Panc1 (cell line): ENCODE data around the gene CORO2B. TPM values are rescaled to one million over a fixed set of nuclear protein-coding genes. Genes with fewer than 3 reads are reported as not detected.

ENCODE experiments used
- ATAC-seq: fragments of 200-7000 bp; cut with Tn5 transposase; 2 replicates; pipeline ENCODE4 v1.9.1; 2020; ENCODE audit warnings: mild to moderate bottlenecking, moderate library complexity
- BruUV-seq: library from RNA; stranded (reverse); fragments of 400-500 nt; replicated peaks from 2 replicates; lab custom pipeline; 2021; lab: Mats Ljungman, UMichigan
- CTCF ChIA-PET: fragments of 300-600 bp; sonication (Branson Sonifier 250); formaldehyde crosslinking; loops from one replicate; lab custom pipeline; 2022; ENCODE audit warnings: antibody characterized with exemption; lab: Charles Lee
- POLR2A ChIA-PET: fragments of 300-600 bp; sonication (Branson Sonifier 250); formaldehyde crosslinking; loops from one replicate; lab custom pipeline; 2022; ENCODE audit warnings: antibody characterized with exemption; lab: Charles Lee
- DNase-seq: peaks from one replicate; pipeline ENCODE4 v3.0.0-alpha.2; 2010; ENCODE audit warnings: low read depth, low spot score
- H3K27ac ChIP-seq: 2 replicates; pipeline ENCODE4 v1.5.1; 2011; ENCODE audit warnings: mild to moderate bottlenecking, low read length, inconsistent platforms
- H3K27me3 ChIP-seq: fragments of 200-500 bp; sonication (Bioruptor generic); 2 replicates; pipeline ENCODE4 v1.6.0; 2014; ENCODE audit warnings: low read length, inconsistent platforms; ENCODE audit not compliant: control insufficient read depth, insufficient read depth
- H3K36me3 ChIP-seq: fragments of 200-500 bp; sonication (Bioruptor generic); 2 replicates; pipeline ENCODE4 v1.5.1; 2014; ENCODE audit warnings: inconsistent platforms, mild to moderate bottlenecking, low read length, moderate library complexity; ENCODE audit not compliant: control insufficient read depth, insufficient read depth
- H3K4me1 ChIP-seq: 2 replicates; pipeline ENCODE4 v1.5.1; 2011; ENCODE audit warnings: inconsistent platforms, mild to moderate bottlenecking, low read length, moderate library complexity; ENCODE audit not compliant: control insufficient read depth, insufficient read depth
- H3K4me3 ChIP-seq, 2 experiments: 2 replicates each; pipeline ENCODE4 v1.5.1; 2011 to 2012; ENCODE audit warnings: low read depth in 2 of 2, low read length in 2 of 2, mild to moderate bottlenecking in 2 of 2, inconsistent platforms in 1 of 2, moderate library complexity in 1 of 2
- H3K9me3 ChIP-seq: fragments of 200-500 bp; sonication (Bioruptor generic); 2 replicates; pipeline ENCODE4 v1.5.1; 2014; ENCODE audit warnings: low read depth, mild to moderate bottlenecking, inconsistent platforms, low read length, moderate library complexity; ENCODE audit not compliant: control insufficient read depth, insufficient read depth
- CTCF ChIP-seq: fragments of 450-650 bp; IDR thresholded peaks from 2 replicates; pipeline ENCODE4 v1.5.1; 2017; ENCODE audit warnings: mild to moderate bottlenecking
- POLR2AphosphoS5 ChIP-seq: IDR thresholded peaks from 2 replicates; pipeline ENCODE4 v1.6.1; 2012; ENCODE audit warnings: mild to moderate bottlenecking, low read depth, low read length, moderate library complexity
- REST ChIP-seq, 2 experiments: IDR thresholded peaks; 2 replicates each; pipeline ENCODE4 v1.6.1; 2011 to 2012; ENCODE audit warnings: low read depth in 2 of 2, control low read depth in 1 of 2, low read length in 1 of 2, mild to moderate bottlenecking in 1 of 2, moderate library complexity in 1 of 2; ENCODE audit not compliant: insufficient read depth in 1 of 2
- SIN3A ChIP-seq: IDR thresholded peaks from 2 replicates; pipeline ENCODE4 v1.6.1; 2012; ENCODE audit warnings: low read depth, mild to moderate bottlenecking, low read length, moderate library complexity, borderline replicate concordance; ENCODE audit not compliant: insufficient read depth
- TCF7L2 ChIP-seq: IDR thresholded peaks from 2 replicates; pipeline ENCODE4 v1.6.1; 2011; ENCODE audit warnings: mild to moderate bottlenecking, low read depth, low read length, inconsistent platforms
- in situ Hi-C: cut with HindIII; loops from 2 replicates; pipeline ENCODE4 v1.10.0; 2016; ENCODE audit warnings: low sequenced_read_pairs, low pct_unique_long_range_greater_than_20kb
- intact Hi-C: fragments of 100-400 bp; cut with micrococcal nuclease; formaldehyde crosslinking; loops from one replicate; pipeline ENCODE4 v1.10.0; 2022; ENCODE audit not compliant: unreplicated experiment
- total RNA-seq: library from RNA; stranded (reverse); gene quantifications from one replicate; pipeline ENCODE4 v1.2.1, GENCODE V29; 2021; ENCODE audit not compliant: unreplicated experiment

The CORO2B gene
- total RNA-seq, 1 experiment from 2014 or later: 0.36 TPM

- Histone ChIP-seq H3K27me3 (no peaks in the 10 kb centered on the region), H3K4me1 (no peaks in the 10 kb centered on the region), H3K9me3 (no peaks in the 10 kb centered on the region), H3K36me3 (no peaks in the 10 kb centered on the region), H3K27ac (no peak overlapping the region), H3K4me3 (no peak overlapping the region)
- in situ Hi-C loops: no loop called here
- no peak for ATAC-seq
- ChIA-PET POLR2A (no interaction called here), CTCF (interaction anchor here (1.6 to 1.8 kb wide), 2 partner anchors 104 to 218 kb away, joined by 3 to 6 read pairs; no protein-coding TSS in a partner anchor)
- TF ChIP-seq CTCF (no peak), TCF7L2 (no peak), REST (IDR thresholded peaks at IDR 0.05; ENCODE audit: insufficient read depth in 1 of 2, low read depth in 2 of 2, low read length in 1 of 2) (no peak), POLR2AphosphoS5 (no peak), SIN3A (no peak)
- intact Hi-C loops: no loop called here
- BruUV-seq: no TSS peak
- DNase-seq: no peak
Measured at GRCh38 chr15:68658151-68658550, 79.4 kb downstream of the CORO2B start.

- Histone ChIP-seq H3K4me1 (no peaks in the 10 kb centered on the region), H3K36me3 (no peaks in the 10 kb centered on the region), H3K4me3 (no peak overlapping the region), H3K27ac (no peak overlapping the region), H3K9me3 (no peaks in the 10 kb centered on the region), H3K27me3 (no peaks in the 10 kb centered on the region)
- ATAC-seq (no peak), DNase-seq (no peak)
- in situ Hi-C loops (no loop called here), intact Hi-C loops (no loop called here)
- ChIA-PET POLR2A (no interaction called here), CTCF (interaction anchor here (1.6 to 1.8 kb wide), 2 partner anchors 105 to 217 kb away, joined by 3 to 6 read pairs; no protein-coding TSS in a partner anchor)
- TF ChIP-seq SIN3A (no peak), CTCF (no peak), TCF7L2 (no peak), REST (IDR thresholded peaks at IDR 0.05; ENCODE audit: insufficient read depth in 1 of 2, low read depth in 2 of 2, low read length in 1 of 2) (no peak), POLR2AphosphoS5 (no peak)
- no TSS peak for BruUV-seq
Measured at GRCh38 chr15:68658641-68659358, 80.0 kb downstream of the CORO2B start.
